HepG2 (cell line): ENCODE data around the gene SSBP4. TPM values are rescaled to one million over a fixed set of nuclear protein-coding genes. Genes with fewer than 3 reads are reported as not detected.

Experiments
- CENPX ChIP-seq: sonication (generic); formaldehyde crosslinking; IDR thresholded peaks from 2 replicates; pipeline ENCODE4 v1.9.0; 2021; ENCODE audit warnings: mild to moderate bottlenecking, missing genetic modification reagents, moderate library complexity
- HNRNPUL1 ChIP-seq: fragments of 200-400 bp; formaldehyde crosslinking; IDR thresholded peaks from 2 replicates; pipeline ENCODE4 v1.6.1; 2017; ENCODE audit warnings: low read depth, mild to moderate bottlenecking, low read length, moderate library complexity
- MAZ ChIP-seq, 2 experiments: sonication (generic) in 1 of 2; formaldehyde crosslinking in 1 of 2; IDR thresholded peaks; 2 replicates each; pipeline versions ENCODE4 v1.5.0 to v1.6.1; 2012 to 2020; ENCODE audit warnings: low read depth in 2 of 2, mild to moderate bottlenecking in 2 of 2, borderline replicate concordance in 1 of 2, improper control_type of control experiment in 1 of 2, low read length in 1 of 2, missing genetic modification reagents in 1 of 2, moderate library complexity in 1 of 2
- MIER2 ChIP-seq: IDR thresholded peaks from 2 replicates; pipeline ENCODE4 v1.6.1; 2016; ENCODE audit warnings: missing biosample characterization, missing genetic modification reagents
- MYC ChIP-seq: sonication (generic); formaldehyde crosslinking; IDR thresholded peaks from 2 replicates; pipeline ENCODE4 v1.9.0; 2021; ENCODE audit warnings: missing genetic modification reagents, borderline replicate concordance
- NFIB ChIP-seq: sonication (generic); formaldehyde crosslinking; IDR thresholded peaks from 2 replicates; pipeline ENCODE4 v1.9.0; 2021; ENCODE audit warnings: missing genetic modification reagents, mild to moderate bottlenecking, borderline replicate concordance
- NONO ChIP-seq, 2 experiments: fragments of 450-650 bp in 1 of 2; sonication (generic) in 1 of 2; formaldehyde crosslinking in 1 of 2; IDR thresholded peaks in 1 of 2; conservative IDR thresholded peaks in 1 of 2; 2 replicates each; pipeline versions ENCODE4 v1.6.1 to v1.8.0; 2017 to 2022; ENCODE audit warnings: mild to moderate bottlenecking in 1 of 2, missing genetic modification reagents in 1 of 2, moderate library complexity in 1 of 2
- PHF8 ChIP-seq: sonication (generic); formaldehyde crosslinking; IDR thresholded peaks from 2 replicates; pipeline ENCODE4 v1.5.0; 2020; ENCODE audit warnings: missing genetic modification reagents
- RBM22 ChIP-seq: fragments of 200-400 bp; formaldehyde crosslinking; optimal IDR thresholded peaks from 2 replicates; pipeline ENCODE3; 2017; ENCODE audit warnings: mild to moderate bottlenecking, low read length, moderate library complexity
- SOX6 ChIP-seq, 2 experiments: fragments of 450-650 bp in 1 of 2; sonication (generic) in 1 of 2; formaldehyde crosslinking in 1 of 2; IDR thresholded peaks; 2 replicates each; pipeline versions ENCODE4 v1.4.0 to v1.6.1; 2017 to 2020; ENCODE audit warnings: antibody characterized with exemption in 1 of 2, mild to moderate bottlenecking in 1 of 2, missing genetic modification reagents in 1 of 2
- SSRP1 ChIP-seq: IDR thresholded peaks from 2 replicates; pipeline ENCODE4 v1.6.1; 2016; ENCODE audit warnings: control low read depth
- TEAD2 ChIP-seq: sonication (generic); formaldehyde crosslinking; IDR thresholded peaks from 2 replicates; pipeline ENCODE4 v1.9.0; 2021; ENCODE audit warnings: missing genetic modification reagents
- ZMYM3 ChIP-seq: sonication (generic); formaldehyde crosslinking; IDR thresholded peaks from 2 replicates; pipeline ENCODE4 v1.5.1; 2020; ENCODE audit warnings: mild to moderate bottlenecking, missing genetic modification reagents
- ZNF335 ChIP-seq: sonication (generic); formaldehyde crosslinking; IDR thresholded peaks from 2 replicates; pipeline ENCODE4 v1.4.0; 2020; ENCODE audit warnings: missing genetic modification reagents
- ZNF558 ChIP-seq: sonication (generic); formaldehyde crosslinking; IDR thresholded peaks from 2 replicates; pipeline ENCODE4 v1.9.0; 2022; ENCODE audit warnings: mild to moderate bottlenecking, missing genetic modification reagents, borderline replicate concordance
- ZNF672 ChIP-seq: sonication (generic); formaldehyde crosslinking; IDR thresholded peaks from 2 replicates; pipeline ENCODE4 v1.8.1; 2022; ENCODE audit warnings: missing genetic modification reagents
- ZNF766 ChIP-seq: sonication (generic); formaldehyde crosslinking; IDR thresholded peaks from 2 replicates; pipeline ENCODE4 v1.5.0; 2020; ENCODE audit warnings: missing genetic modification reagents, borderline replicate concordance
- polyA plus RNA-seq, 8 experiments: library from polyadenylated mRNA; depleted of rRNA in 3 of 8; stranded (reverse) in 7 of 8; unstranded in 1 of 8; fragments of >200 nt; fragmentation: Illumina TruSeq in 4 of 8; extraction: Trizol in 4 of 8; gene quantifications; 2 replicates each; pipeline versions ENCODE4 v1.2.1 to v1.2.3, GENCODE V29; 2011 to 2016; ENCODE audit warnings: low read depth in 4 of 8, missing spikeins in 1 of 8, mixed read lengths in 1 of 8; ENCODE audit not compliant: insufficient read depth in 1 of 8
- total RNA-seq, 5 experiments: library from RNA; depleted of rRNA; stranded (reverse); fragments of >200 nt; fragmentation: Illumina TruSeq; extraction: Trizol; gene quantifications; 2 replicates each; pipeline ENCODE4 v1.2.3, GENCODE V29; 2016; ENCODE audit warnings: low read depth in 1 of 5
- TF ChIP-seq, protein P1 (sequence below): sonication (generic); formaldehyde crosslinking; IDR thresholded peaks from 2 replicates; pipeline ENCODE4 v1.9.0; 2021; ENCODE audit warnings: missing genetic modification reagents, borderline replicate concordance
- TF ChIP-seq, protein P2 (sequence below): sonication (generic); formaldehyde crosslinking; IDR thresholded peaks from 2 replicates; pipeline ENCODE4 v1.4.0; 2020; ENCODE audit warnings: missing genetic modification reagents
- TF ChIP-seq, protein P3 (sequence below): IDR thresholded peaks from 2 replicates; pipeline ENCODE4 v1.6.1; 2016; ENCODE audit warnings: low read depth, borderline replicate concordance
- TF ChIP-seq, protein P4 (sequence below): sonication (generic); formaldehyde crosslinking; IDR thresholded peaks from 2 replicates; pipeline ENCODE4 v1.4.0; 2020; ENCODE audit warnings: missing genetic modification reagents, borderline replicate concordance

The SSBP4 gene
- total and polyA plus RNA-seq, 2 of the 13 experiments (the other 11 are each of a cell fraction or from before 2014, with no cell fraction given): 20.8 to 39.5 TPM

- TF ChIP-seq TEAD2 (no peak), MYC (CRISPR knock-in tag) (no peak), HNRNPUL1 (no peak), RBM22 (no peak), CENPX (no peak), ZNF766 (CRISPR knock-in tag) (no peak), NONO (IDR thresholded peaks at IDR 0.05) (no peak), NONO (CRISPR knock-in tag; conservative IDR thresholded peaks at IDR 0.05) (no peak; the same call in 1 of the 2 replicates), SOX6 (IDR thresholded peaks at IDR 0.05) (no peak), SOX6 (CRISPR knock-in tag; IDR thresholded peaks at IDR 0.05) (peak; percentile 25; the same call in 1 of the 2 replicates), ZMYM3 (CRISPR knock-in tag) (peak; percentile 75), ZNF672 (no peak), PHF8 (CRISPR knock-in tag) (no peak; the same call in none of the 2 replicates), MIER2 (CRISPR knock-in tag) (no peak), MAZ (IDR thresholded peaks at IDR 0.05; ENCODE audit: borderline replicate concordance, low read depth, low read length) (no peak), MAZ (CRISPR knock-in tag; IDR thresholded peaks at IDR 0.05; ENCODE audit: low read depth) (peak; percentile 26; the same call in 1 of the 2 replicates), ZNF558 (CRISPR knock-in tag) (no peak), SSRP1 (CRISPR knock-in tag) (no peak), NFIB (no peak), ZNF335 (CRISPR knock-in tag) (no peak)
- TF ChIP-seq, protein P1, sequence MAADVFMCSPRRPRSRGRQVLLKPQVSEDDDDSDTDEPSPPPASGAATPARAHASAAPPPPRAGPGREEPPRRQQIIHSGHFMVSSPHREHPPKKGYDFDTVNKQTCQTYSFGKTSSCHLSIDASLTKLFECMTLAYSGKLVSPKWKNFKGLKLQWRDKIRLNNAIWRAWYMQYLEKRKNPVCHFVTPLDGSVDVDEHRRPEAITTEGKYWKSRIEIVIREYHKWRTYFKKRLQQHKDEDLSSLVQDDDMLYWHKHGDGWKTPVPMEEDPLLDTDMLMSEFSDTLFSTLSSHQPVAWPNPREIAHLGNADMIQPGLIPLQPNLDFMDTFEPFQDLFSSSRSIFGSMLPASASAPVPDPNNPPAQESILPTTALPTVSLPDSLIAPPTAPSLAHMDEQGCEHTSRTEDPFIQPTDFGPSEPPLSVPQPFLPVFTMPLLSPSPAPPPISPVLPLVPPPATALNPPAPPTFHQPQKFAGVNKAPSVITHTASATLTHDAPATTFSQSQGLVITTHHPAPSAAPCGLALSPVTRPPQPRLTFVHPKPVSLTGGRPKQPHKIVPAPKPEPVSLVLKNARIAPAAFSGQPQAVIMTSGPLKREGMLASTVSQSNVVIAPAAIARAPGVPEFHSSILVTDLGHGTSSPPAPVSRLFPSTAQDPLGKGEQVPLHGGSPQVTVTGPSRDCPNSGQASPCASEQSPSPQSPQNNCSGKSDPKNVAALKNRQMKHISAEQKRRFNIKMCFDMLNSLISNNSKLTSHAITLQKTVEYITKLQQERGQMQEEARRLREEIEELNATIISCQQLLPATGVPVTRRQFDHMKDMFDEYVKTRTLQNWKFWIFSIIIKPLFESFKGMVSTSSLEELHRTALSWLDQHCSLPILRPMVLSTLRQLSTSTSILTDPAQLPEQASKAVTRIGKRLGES (CRISPR knock-in tag): no peak
- TF ChIP-seq, protein P2, sequence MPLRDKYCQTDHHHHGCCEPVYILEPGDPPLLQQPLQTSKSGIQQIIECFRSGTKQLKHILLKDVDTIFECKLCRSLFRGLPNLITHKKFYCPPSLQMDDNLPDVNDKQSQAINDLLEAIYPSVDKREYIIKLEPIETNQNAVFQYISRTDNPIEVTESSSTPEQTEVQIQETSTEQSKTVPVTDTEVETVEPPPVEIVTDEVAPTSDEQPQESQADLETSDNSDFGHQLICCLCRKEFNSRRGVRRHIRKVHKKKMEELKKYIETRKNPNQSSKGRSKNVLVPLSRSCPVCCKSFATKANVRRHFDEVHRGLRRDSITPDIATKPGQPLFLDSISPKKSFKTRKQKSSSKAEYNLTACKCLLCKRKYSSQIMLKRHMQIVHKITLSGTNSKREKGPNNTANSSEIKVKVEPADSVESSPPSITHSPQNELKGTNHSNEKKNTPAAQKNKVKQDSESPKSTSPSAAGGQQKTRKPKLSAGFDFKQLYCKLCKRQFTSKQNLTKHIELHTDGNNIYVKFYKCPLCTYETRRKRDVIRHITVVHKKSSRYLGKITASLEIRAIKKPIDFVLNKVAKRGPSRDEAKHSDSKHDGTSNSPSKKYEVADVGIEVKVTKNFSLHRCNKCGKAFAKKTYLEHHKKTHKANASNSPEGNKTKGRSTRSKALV: no peak
- TF ChIP-seq, protein P3, sequence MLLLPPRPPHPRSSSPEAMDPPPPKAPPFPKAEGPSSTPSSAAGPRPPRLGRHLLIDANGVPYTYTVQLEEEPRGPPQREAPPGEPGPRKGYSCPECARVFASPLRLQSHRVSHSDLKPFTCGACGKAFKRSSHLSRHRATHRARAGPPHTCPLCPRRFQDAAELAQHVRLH (CRISPR knock-in tag): no peak
- TF ChIP-seq, protein P4, sequence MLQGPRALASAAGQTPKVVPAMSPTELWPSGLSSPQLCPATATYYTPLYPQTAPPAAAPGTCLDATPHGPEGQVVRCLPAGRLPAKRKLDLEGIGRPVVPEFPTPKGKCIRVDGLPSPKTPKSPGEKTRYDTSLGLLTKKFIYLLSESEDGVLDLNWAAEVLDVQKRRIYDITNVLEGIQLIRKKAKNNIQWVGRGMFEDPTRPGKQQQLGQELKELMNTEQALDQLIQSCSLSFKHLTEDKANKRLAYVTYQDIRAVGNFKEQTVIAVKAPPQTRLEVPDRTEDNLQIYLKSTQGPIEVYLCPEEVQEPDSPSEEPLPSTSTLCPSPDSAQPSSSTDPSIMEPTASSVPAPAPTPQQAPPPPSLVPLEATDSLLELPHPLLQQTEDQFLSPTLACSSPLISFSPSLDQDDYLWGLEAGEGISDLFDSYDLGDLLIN: no peak
These were observed 50.1 kb downstream of the SSBP4 start (continued) for GRCh38 chr19:18469069-18469846.
